MCF 10A (cell line): ENCODE measurements around the gene RUSF1. TPM values are rescaled to one million over a fixed set of nuclear protein-coding genes. Genes with fewer than 3 reads are reported as not detected.

Experiments used
- BruUV-seq: library from RNA; stranded (reverse); fragments of 400-500 nt; replicated peaks from 2 replicates; lab custom pipeline; 2021; lab: Mats Ljungman, UMichigan
- CTCF ChIA-PET: fragments of 300-600 bp; sonication (Branson Sonifier 250); formaldehyde crosslinking; extraction: SDS; loops from one replicate; lab custom pipeline; 2021; ENCODE audit warnings: antibody characterized with exemption, inconsistent platforms; lab: Yijun Ruan, JAX
- POLR2A ChIA-PET: fragments of 300-600, 350-650 bp; sonication (Branson Sonifier 250); formaldehyde crosslinking; extraction: SDS; loops from one replicate; lab custom pipeline; 2020; ENCODE audit warnings: antibody characterized with exemption, inconsistent platforms; lab: Yijun Ruan, JAX
- DNase-seq: peaks from one replicate; pipeline ENCODE4 v3.0.0-alpha.2; 2018; ENCODE audit not compliant: unreplicated experiment
- H3K27ac Mint-ChIP-seq: one replicate; pipeline ENCODE4 v1.8.0; 2022; ENCODE audit warnings: mild to moderate bottlenecking, low read depth, mixed read lengths; ENCODE audit not compliant: unreplicated experiment
- H3K27me3 Mint-ChIP-seq: one replicate; pipeline ENCODE4 v1.8.0; 2022; ENCODE audit warnings: mixed read lengths; ENCODE audit not compliant: insufficient read depth, unreplicated experiment
- H3K36me3 Mint-ChIP-seq: one replicate; pipeline ENCODE4 v1.8.0; 2022; ENCODE audit warnings: mild to moderate bottlenecking, moderate library complexity, mixed read lengths; ENCODE audit not compliant: insufficient read depth, unreplicated experiment
- H3K4me1 Mint-ChIP-seq: one replicate; pipeline ENCODE4 v1.8.0; 2022; ENCODE audit warnings: mixed read lengths; ENCODE audit not compliant: insufficient read depth, unreplicated experiment
- H3K4me3 Mint-ChIP-seq: one replicate; pipeline ENCODE4 v1.8.0; 2022; ENCODE audit warnings: mild to moderate bottlenecking, moderate library complexity, mixed read lengths; ENCODE audit not compliant: unreplicated experiment
- H3K9me3 Mint-ChIP-seq: one replicate; pipeline ENCODE4 v1.8.0; 2022; ENCODE audit warnings: mixed read lengths; ENCODE audit not compliant: unreplicated experiment
- CTCF ChIP-seq: fragments of 200-600 bp; IDR thresholded peaks from one replicate; pipeline ENCODE4 v1.8.0; 2022; ENCODE audit warnings: antibody characterized with exemption, mild to moderate bottlenecking; ENCODE audit not compliant: unreplicated experiment
- intact Hi-C: fragments of 100-400 bp; cut with micrococcal nuclease; formaldehyde crosslinking; loops from 2 replicates; pipeline ENCODE4 v1.14.1; 2022
- total RNA-seq: library from RNA; stranded (reverse); gene quantifications from 2 replicates; pipeline ENCODE4 v1.2.3, GENCODE V29; 2022

RUSF1 gene
- total RNA-seq, 1 experiment from 2014 or later, result 72.0 TPM

- POLR2A ChIA-PET, result no interaction called here
- no TSS peak for BruUV-seq
- CTCF ChIA-PET, result interaction anchor here (0.6 kb wide), 1 partner anchor 12 kb away, joined by 3 read pairs; no protein-coding TSS in a partner anchor
- H3K9me3 Mint-ChIP-seq, result no peaks in the 10 kb centered on the region
- no peak overlapping the region for H3K4me3 Mint-ChIP-seq
- no peaks in the 10 kb centered on the region for H3K27me3 Mint-ChIP-seq
- peaks cover 38% of the 10 kb centered on the region for H3K36me3 Mint-ChIP-seq
- intact Hi-C loops, result no loop called here
- H3K27ac Mint-ChIP-seq, result no peak overlapping the region
- no peak for DNase-seq
- H3K4me1 Mint-ChIP-seq, result peaks cover 14% of the 10 kb centered on the region
- TF ChIP-seq CTCF, result no peak
Measured at GRCh38 chr16:31464781-31465260, 43.4 kb downstream of the RUSF1 start.

GRCh38 chr16:31464348-31464769, 43.8 kb downstream of the RUSF1 start:
- H3K4me3 Mint-ChIP-seq, result no peak overlapping the region
- H3K9me3 Mint-ChIP-seq, result no peaks in the 10 kb centered on the region
- ChIA-PET CTCF (no interaction called here), POLR2A (no interaction called here)
- H3K36me3 Mint-ChIP-seq, result peaks cover 38% of the 10 kb centered on the region
- DNase-seq, result no peak
- H3K27ac Mint-ChIP-seq, result no peak overlapping the region
- no peak for TF ChIP-seq CTCF
- no peaks in the 10 kb centered on the region for H3K27me3 Mint-ChIP-seq
- BruUV-seq, result no TSS peak
- peaks cover 14% of the 10 kb centered on the region for H3K4me1 Mint-ChIP-seq
- intact Hi-C loops, result no loop called here

- peaks cover 14% of the 10 kb centered on the region for H3K4me1 Mint-ChIP-seq
- CTCF ChIA-PET, result interaction anchor here (0.5 to 8.4 kb wide), 8 partner anchors 10 to 477 kb away, joined by 3 to 65 read pairs (median 6); partner anchors contain the start of genes HSD3B7 and ZNF843
- POLR2A ChIA-PET, result interaction anchor here (0.5 to 2.3 kb wide), 4 partner anchors 9 to 502 kb away, joined by 3 to 9 read pairs (median 3); no protein-coding TSS in a partner anchor
- no peaks in the 10 kb centered on the region for H3K27me3 Mint-ChIP-seq
- no peak for TF ChIP-seq CTCF
- no peak overlapping the region for H3K4me3 Mint-ChIP-seq
- peaks cover 54% of the 10 kb centered on the region for H3K36me3 Mint-ChIP-seq
- DNase-seq, result no peak
- intact Hi-C loops, result no loop called here
- no TSS peak for BruUV-seq
- no peaks in the 10 kb centered on the region for H3K9me3 Mint-ChIP-seq
- no peak overlapping the region for H3K27ac Mint-ChIP-seq
Measured at GRCh38 chr16:31461921-31462804, 46.0 kb downstream of the RUSF1 start.

- ChIA-PET CTCF (interaction anchor here (0.6 to 8.4 kb wide), 27 partner anchors 8 to 476 kb away, joined by 3 to 65 read pairs (median 6); partner anchors contain the start of genes FUS, HSD3B7, RUSF1 and ZNF843), POLR2A (interaction anchor here (0.6 to 4.9 kb wide), 18 partner anchors 8 to 502 kb away, joined by 3 to 40 read pairs (median 11); partner anchors contain the start of genes FUS, KAT8, RUSF1 and ZNF267)
- Mint-ChIP-seq H3K27me3 (no peaks in the 10 kb centered on the region), H3K4me3 (no peak overlapping the region), H3K4me1 (peaks cover 14% of the 10 kb centered on the region), H3K36me3 (peaks cover 61% of the 10 kb centered on the region), H3K9me3 (no peaks in the 10 kb centered on the region), H3K27ac (peak overlapping the region; percentile 66)
- intact Hi-C loops, result no loop called here
- TF ChIP-seq CTCF, result no peak
- BruUV-seq, result no TSS peak
- no peak for DNase-seq
Measured at GRCh38 chr16:31461201-31461920, 46.8 kb downstream of the RUSF1 start.
